Progenitor cell of endocrine pancreas (in vitro differentiated cells): Measurements from ENCODE around the gene GOLGB1. TPM values are rescaled to one million over a fixed set of nuclear protein-coding genes. Genes with fewer than 3 reads are reported as not detected.
"Not testable (repeated sequence)": the region's sequence is repeated elsewhere in the genome, so short reads cannot be mapped to it uniquely, and the experiment has no call there.

Source experiments
- DNase-seq: peaks from one replicate; pipeline ENCODE4 v3.0.0; 2021; ENCODE audit warnings: low spot score; ENCODE audit not compliant: unreplicated experiment
- H3K27ac Mint-ChIP-seq: 2 replicates; pipeline ENCODE4 v1.8.0; 2021; ENCODE audit warnings: mild to moderate bottlenecking, moderate library complexity, mixed read lengths
- H3K27me3 Mint-ChIP-seq: 2 replicates; pipeline ENCODE4 v1.8.0; 2021; ENCODE audit warnings: mixed read lengths
- H3K36me3 Mint-ChIP-seq: 2 replicates; pipeline ENCODE4 v1.8.0; 2022; ENCODE audit warnings: mixed read lengths; ENCODE audit not compliant: insufficient read depth
- H3K4me1 Mint-ChIP-seq: 2 replicates; pipeline ENCODE4 v1.8.0; 2021; ENCODE audit warnings: low read depth, mixed read lengths
- H3K4me3 Mint-ChIP-seq: 2 replicates; pipeline ENCODE4 v1.8.0; 2021; ENCODE audit warnings: low read depth, mild to moderate bottlenecking, moderate library complexity, mixed read lengths
- H3K9me3 Mint-ChIP-seq: 2 replicates; pipeline ENCODE4 v1.8.0; 2021; ENCODE audit warnings: low read depth, mixed read lengths
- total RNA-seq: library from RNA; stranded (reverse); gene quantifications from 2 replicates; pipeline ENCODE4 v1.2.1, GENCODE V29; 2021
- TF ChIP-seq, protein P1 (sequence below): fragments of 200-600 bp; sonication (generic); IDR thresholded peaks from one replicate; pipeline ENCODE4 v1.5.0; 2021; ENCODE audit warnings: antibody characterized with exemption, mild to moderate bottlenecking; ENCODE audit not compliant: unreplicated experiment

GOLGB1 gene
- total RNA-seq, 1 donor from 2014 or later = 63.0 TPM

GRCh38 chr3:121752261-121752660 is 2.7 kb upstream of the GOLGB1 start:
- TF ChIP-seq, protein P1, sequence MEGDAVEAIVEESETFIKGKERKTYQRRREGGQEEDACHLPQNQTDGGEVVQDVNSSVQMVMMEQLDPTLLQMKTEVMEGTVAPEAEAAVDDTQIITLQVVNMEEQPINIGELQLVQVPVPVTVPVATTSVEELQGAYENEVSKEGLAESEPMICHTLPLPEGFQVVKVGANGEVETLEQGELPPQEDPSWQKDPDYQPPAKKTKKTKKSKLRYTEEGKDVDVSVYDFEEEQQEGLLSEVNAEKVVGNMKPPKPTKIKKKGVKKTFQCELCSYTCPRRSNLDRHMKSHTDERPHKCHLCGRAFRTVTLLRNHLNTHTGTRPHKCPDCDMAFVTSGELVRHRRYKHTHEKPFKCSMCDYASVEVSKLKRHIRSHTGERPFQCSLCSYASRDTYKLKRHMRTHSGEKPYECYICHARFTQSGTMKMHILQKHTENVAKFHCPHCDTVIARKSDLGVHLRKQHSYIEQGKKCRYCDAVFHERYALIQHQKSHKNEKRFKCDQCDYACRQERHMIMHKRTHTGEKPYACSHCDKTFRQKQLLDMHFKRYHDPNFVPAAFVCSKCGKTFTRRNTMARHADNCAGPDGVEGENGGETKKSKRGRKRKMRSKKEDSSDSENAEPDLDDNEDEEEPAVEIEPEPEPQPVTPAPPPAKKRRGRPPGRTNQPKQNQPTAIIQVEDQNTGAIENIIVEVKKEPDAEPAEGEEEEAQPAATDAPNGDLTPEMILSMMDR = no peak
- Mint-ChIP-seq H3K4me3 (no peak overlapping the region), H3K4me1 (peaks cover 6% of the 10 kb centered on the region), H3K36me3 (no peaks in the 10 kb centered on the region), H3K27ac (no peak overlapping the region), H3K9me3 (no peaks in the 10 kb centered on the region), H3K27me3 (peaks cover 36% of the 10 kb centered on the region)
- DNase-seq = no peak

DNA sequence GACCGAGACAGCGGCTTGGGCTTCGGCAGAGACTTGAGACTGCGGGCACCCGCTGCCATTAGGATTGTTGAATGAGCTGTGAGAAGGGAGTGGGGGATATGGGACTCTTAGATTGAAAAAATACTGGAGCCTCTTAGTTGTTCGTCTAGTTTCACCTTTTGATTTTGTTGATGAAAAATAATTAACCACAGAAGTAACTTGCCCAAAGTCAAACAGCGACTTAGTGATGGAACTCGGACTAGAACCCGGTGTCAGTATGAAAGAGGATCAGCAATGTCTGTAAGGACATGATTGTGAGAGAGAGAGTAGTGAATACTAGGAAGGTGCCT is 510 bp upstream of the GOLGB1 start:
- Mint-ChIP-seq H3K9me3 (no peaks in the 10 kb centered on the region), H3K27ac (no peak overlapping the region), H3K27me3 (peaks cover 28% of the 10 kb centered on the region), H3K4me1 (peaks cover 6% of the 10 kb centered on the region), H3K36me3 (peaks cover 1% of the 10 kb centered on the region), H3K4me3 (no peak overlapping the region)
- DNase-seq = no peak
- TF ChIP-seq, protein P1 = no peak

DNA sequence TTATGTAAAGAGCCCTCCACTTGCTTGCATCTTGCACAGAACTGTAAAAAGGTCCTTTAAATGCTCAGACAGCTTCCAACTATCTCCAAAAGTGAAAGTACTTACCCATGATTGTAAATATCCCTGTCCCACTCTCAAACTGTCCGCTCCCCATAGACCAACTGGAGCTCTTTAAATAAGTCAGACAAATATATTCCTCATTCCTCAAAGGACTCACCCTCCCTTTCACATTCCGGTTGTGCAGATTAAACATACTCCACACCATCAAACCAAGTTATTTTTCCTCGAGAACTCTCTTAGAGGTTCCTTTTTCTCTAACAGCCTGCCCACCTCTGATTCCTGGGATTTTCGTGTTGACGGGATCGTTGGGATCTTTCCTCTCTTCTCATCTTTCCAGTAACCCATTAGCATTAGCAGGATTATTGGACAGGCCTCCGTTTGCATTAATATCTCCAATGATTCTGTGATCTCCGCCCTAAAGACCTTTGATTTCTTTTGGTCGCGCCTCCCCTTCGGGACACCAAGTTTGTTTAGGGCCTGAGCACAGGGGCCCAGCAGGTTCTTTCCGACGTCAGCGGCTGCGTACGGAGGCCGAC is 763 bp downstream of the GOLGB1 start:
- H3K4me3 Mint-ChIP-seq = no peak overlapping the region
- TF ChIP-seq, protein P1 = no peak
- H3K36me3 Mint-ChIP-seq = peaks cover 1% of the 10 kb centered on the region
- DNase-seq = no peak
- H3K4me1 Mint-ChIP-seq = peaks cover 6% of the 10 kb centered on the region
- no peak overlapping the region for H3K27ac Mint-ChIP-seq
- H3K27me3 Mint-ChIP-seq = peaks cover 18% of the 10 kb centered on the region
- H3K9me3 Mint-ChIP-seq = no peaks in the 10 kb centered on the region

DNA sequence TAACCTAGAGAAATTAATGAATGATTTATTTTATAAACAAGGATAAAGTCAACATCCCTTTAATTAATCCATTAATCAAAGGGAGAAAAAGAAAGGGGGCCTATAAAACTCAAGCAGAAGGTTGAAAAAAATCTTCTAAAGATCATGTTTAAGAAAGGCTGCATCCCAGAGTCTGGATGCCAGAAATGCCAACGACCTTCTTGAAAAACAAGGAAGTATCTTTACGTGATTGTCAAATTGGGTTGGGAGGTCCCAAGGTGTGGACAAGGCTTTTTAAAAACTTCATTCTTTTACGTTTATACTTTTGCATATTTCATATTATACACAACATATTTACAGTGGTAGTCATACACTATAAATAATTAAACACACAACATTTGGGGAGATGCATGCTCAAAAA is 1.6 kb downstream of the GOLGB1 start:
- Mint-ChIP-seq H3K36me3 (peaks cover 5% of the 10 kb centered on the region), H3K4me3 (no peak overlapping the region), H3K9me3 (no peaks in the 10 kb centered on the region), H3K4me1 (peaks cover 6% of the 10 kb centered on the region), H3K27ac (peak overlapping the region; percentile 53), H3K27me3 (peaks cover 16% of the 10 kb centered on the region)
- no peak for DNase-seq
- TF ChIP-seq, protein P1 = no peak

- H3K4me1 Mint-ChIP-seq, H3K9me3 Mint-ChIP-seq, H3K4me3 Mint-ChIP-seq, DNase-seq, H3K27ac Mint-ChIP-seq, H3K27me3 Mint-ChIP-seq: not testable (repeated sequence)
- H3K36me3 Mint-ChIP-seq = peaks cover 16% of the 10 kb centered on the region
These were observed 6.4 kb downstream of the GOLGB1 start for GRCh38 chr3:121743106-121743505.

DNA sequence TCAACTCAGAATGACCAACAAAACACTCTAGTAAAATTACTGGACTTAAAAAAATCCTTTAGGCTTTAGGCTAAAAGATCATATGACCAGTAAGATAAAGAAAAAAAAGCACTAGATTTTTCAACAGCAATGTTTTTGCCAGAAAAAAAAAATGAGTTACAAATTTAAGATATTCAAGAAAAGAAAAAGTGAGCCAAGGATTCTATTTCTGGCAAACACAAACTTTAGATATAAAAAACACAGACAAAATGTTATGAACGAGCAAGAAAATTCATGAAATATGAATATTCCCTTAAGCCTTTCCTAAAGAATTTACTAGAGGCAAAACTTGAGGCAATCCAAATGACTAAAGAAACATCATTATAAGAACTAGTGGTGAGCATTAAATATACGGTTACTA is 8.6 kb downstream of the GOLGB1 start:
- TF ChIP-seq, protein P1 = no peak

More for the DNA sequence above, 8.6 kb downstream of the GOLGB1 start:
- no peak overlapping the region for H3K4me3 Mint-ChIP-seq
- no peak for DNase-seq
- H3K27me3 Mint-ChIP-seq = no peaks in the 10 kb centered on the region
- H3K27ac Mint-ChIP-seq = no peak overlapping the region
- peaks cover 2% of the 10 kb centered on the region for H3K4me1 Mint-ChIP-seq
- H3K36me3 Mint-ChIP-seq = peaks cover 18% of the 10 kb centered on the region
- peaks cover 2% of the 10 kb centered on the region for H3K9me3 Mint-ChIP-seq
